Spleen (tissue), 11 donors: ENCODE measurements around the gene PDZD8. TPM values are rescaled to one million over a fixed set of nuclear protein-coding genes. Genes with fewer than 3 reads are reported as not detected.

Source experiments
- DNase-seq: peaks from one replicate; pipeline ENCODE4 v3.0.0-alpha.2; 2020
- H3K27ac ChIP-seq, 8 donors: fragments of 200-600 bp; sonication (generic) in 7 of 8; 1 replicate in 4 of 8; 2 replicates in 4 of 8; pipeline versions ENCODE4 v1.5.0 to v1.8.0; 2016 to 2021; ENCODE audit warnings: inconsistent platforms in 4 of 8, mild to moderate bottlenecking in 4 of 8, moderate library complexity in 1 of 8
- H3K27me3 ChIP-seq, 7 donors: fragments of 200-600 bp; sonication (generic) in 6 of 7; replicated peaks in 1 of 7; 1 replicate in 4 of 7; 2 replicates in 3 of 7; pipeline versions ENCODE4 v1.5.0 to v1.8.0; 2016 to 2021; ENCODE audit warnings: inconsistent platforms in 3 of 7, mild to moderate bottlenecking in 1 of 7
- H3K36me3 ChIP-seq, 6 donors: fragments of 200-600 bp; sonication (generic) in 5 of 6; 1 replicate in 4 of 6; 2 replicates in 2 of 6; pipeline versions ENCODE4 v1.5.0 to v1.8.0; 2016 to 2021; ENCODE audit warnings: inconsistent platforms in 2 of 6
- H3K4me1 ChIP-seq, 6 donors: fragments of 200-600 bp; sonication (generic) in 5 of 6; 1 replicate in 3 of 6; 2 replicates in 3 of 6; pipeline versions ENCODE4 v1.5.0 to v1.8.0; 2016 to 2021; ENCODE audit warnings: inconsistent platforms in 3 of 6
- H3K4me3 ChIP-seq, 8 donors: fragments of 200-600 bp; sonication (generic) in 7 of 8; 1 replicate in 4 of 8; 2 replicates in 4 of 8; pipeline versions ENCODE4 v1.5.0 to v1.8.0; 2016 to 2021; ENCODE audit warnings: inconsistent platforms in 4 of 8, mild to moderate bottlenecking in 4 of 8, moderate library complexity in 2 of 8
- H3K9me3 ChIP-seq, 8 donors: fragments of 200-600 bp; sonication (generic) in 7 of 8; 1 replicate in 4 of 8; 2 replicates in 4 of 8; pipeline versions ENCODE4 v1.5.0 to v1.8.0; 2016 to 2021; ENCODE audit warnings: inconsistent platforms in 4 of 8
- CTCF ChIP-seq, 11 experiments: fragments of 200-600 bp in 7 of 11; fragments of 450-650 bp in 4 of 11; sonication (generic) in 4 of 11; IDR thresholded peaks in 8 of 11; conservative IDR thresholded peaks in 3 of 11; 1 replicate in 7 of 11; 2 replicates in 4 of 11; pipeline versions ENCODE4 v1.4.0 to v1.8.0; 2016 to 2021; ENCODE audit warnings: antibody characterized with exemption in 11 of 11, inconsistent platforms in 4 of 11, mild to moderate bottlenecking in 1 of 11
- POLR2A ChIP-seq, 3 donors: fragments of 450-650 bp; IDR thresholded peaks; one replicate each; pipeline ENCODE4 v1.5.1; 2017; ENCODE audit warnings: antibody characterized with exemption in 3 of 3, mild to moderate bottlenecking in 1 of 3
- POLR2AphosphoS5 ChIP-seq, 3 donors: sonication (generic); formaldehyde crosslinking; IDR thresholded peaks; one replicate each; pipeline ENCODE4 v1.5.1; 2017; ENCODE audit warnings: antibody characterized with exemption in 3 of 3
- WGBS, 5 donors: extraction: QIAGEN DNeasy Blood & Tissue Kit in 3 of 5; methylation state at CpG; one replicate each; pipeline versions ENCODE4 v1.1.5 to v1.1.7; 2013 to 2018; 5-methylcytosine and 5-hydroxymethylcytosine counted together
- intact Hi-C: fragments of 100-400 bp; cut with DNase I; formaldehyde crosslinking; loops from one replicate; pipeline ENCODE4 v1.15.0; 2023; ENCODE audit warnings: low total_unique reads
- polyA plus RNA-seq, 3 donors: library from polyadenylated mRNA; stranded (reverse); fragments of 200-250 nt; gene quantifications; one replicate each; pipeline ENCODE4 v1.2.1, GENCODE V29; 2013
- total RNA-seq, 7 donors: library from RNA; depleted of rRNA in 3 of 7; stranded (reverse); fragments of >200 nt in 3 of 7; fragmentation: NEBNext Ultra II Directional in 4 of 7; extraction: Animal tissue kit (Norgen Biotek cat#: 25700) in 4 of 7; gene quantifications; one replicate each; pipeline versions ENCODE4 v1.1.0 to v1.2.1, GENCODE V29; 2016 to 2021
- donor health status: healthy with polysubstance abuse.
- donor health status: DM: no; HTN: no; CAD: no; lungs with moderate emphysema.
- donor health status: DM: no; HTN: no; CAD: no.
- donor health status: Bipolar disorder and iron deficiency.
- donor health status: healthy.
- donor health status: DM: no; HTN: no; CAD: no.
- donor health status: DM: yes; HTN: yes; CAD: no.

PDZD8 gene
- total and polyA plus RNA-seq, 10 donors: 0.91 to 119 (median 26.5) TPM

GRCh38 chr10:117250411-117250810 lies 124.8 kb downstream of the PDZD8 start:
- no peak overlapping the region for H3K4me3 ChIP-seq
- no peaks in the 10 kb centered on the region for H3K4me1 ChIP-seq
- H3K36me3 ChIP-seq: no peaks in the 10 kb centered on the region
- TF ChIP-seq POLR2A (IDR thresholded peaks at IDR 0.05) (no peak), CTCF (IDR thresholded peaks at IDR 0.05 in 8 of 11, conservative IDR thresholded peaks at IDR 0.05 in 3 of 11) (no peak), POLR2AphosphoS5 (IDR thresholded peaks at IDR 0.05) (no peak)
- WGBS, 5 donors: 46 to 70% (median 56%) methylated on average over 6 to 7 of the region's 7 CpGs
- H3K27ac ChIP-seq: no peak overlapping the region
- DNase-seq: no peak
- H3K27me3 ChIP-seq: peaks cover 0 to 81% (median 0%) of the 10 kb centered on the region in 7 donors
- no peaks in the 10 kb centered on the region for H3K9me3 ChIP-seq
- intact Hi-C loops: no loop called here

DNA sequence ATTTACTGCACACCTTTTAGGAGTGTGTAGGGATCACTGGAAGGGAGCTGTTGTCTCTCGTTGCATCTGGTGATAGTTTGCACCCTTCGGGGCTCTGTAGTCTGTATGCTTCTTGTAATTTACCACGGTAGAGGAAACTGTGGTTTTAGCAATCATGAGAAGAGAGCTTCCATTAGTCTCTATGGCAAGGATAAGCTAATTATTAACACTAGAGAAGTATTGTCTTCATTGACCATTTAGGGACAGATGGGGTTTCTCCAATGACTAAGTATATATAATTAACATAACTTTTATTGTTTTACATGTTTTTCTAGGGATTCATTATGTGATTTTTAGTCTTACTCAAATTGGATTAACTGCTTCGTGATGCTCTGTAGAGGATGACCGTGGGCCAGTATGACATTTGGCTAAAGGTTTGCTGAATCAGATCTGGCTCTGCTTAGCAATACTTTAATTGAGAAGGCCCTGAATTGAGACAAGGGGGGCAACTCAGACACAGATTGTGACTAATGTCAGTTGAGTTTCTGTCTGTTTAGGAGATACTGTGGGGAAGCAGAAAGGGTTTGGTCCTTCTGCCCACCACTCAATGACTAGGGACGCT lies 125.6 kb downstream of the PDZD8 start:
- DNase-seq: no peak
- TF ChIP-seq POLR2AphosphoS5 (IDR thresholded peaks at IDR 0.05) (no peak), POLR2A (IDR thresholded peaks at IDR 0.05) (no peak), CTCF (IDR thresholded peaks at IDR 0.05 in 8 of 11, conservative IDR thresholded peaks at IDR 0.05 in 3 of 11) (no peak)
- Histone ChIP-seq H3K36me3 (no peaks in the 10 kb centered on the region), H3K9me3 (no peaks in the 10 kb centered on the region), H3K27ac (no peak overlapping the region), H3K27me3 (peaks cover 0 to 81% (median 0%) of the 10 kb centered on the region in 7 donors), H3K4me3 (no peak overlapping the region), H3K4me1 (no peaks in the 10 kb centered on the region)
- 35 to 57% (median 50%) methylated on average over 6 of the region's 6 CpGs for WGBS, 5 donors
- intact Hi-C loops: no loop called here

GRCh38 chr10:117248750-117249465 lies 126.3 kb downstream of the PDZD8 start:
- Histone ChIP-seq H3K4me3 (no peak overlapping the region), H3K27ac (no peak overlapping the region), H3K36me3 (no peaks in the 10 kb centered on the region), H3K27me3 (peaks cover 0 to 83% (median 0%) of the 10 kb centered on the region in 7 donors), H3K4me1 (no peaks in the 10 kb centered on the region), H3K9me3 (no peaks in the 10 kb centered on the region)
- no peak for DNase-seq
- intact Hi-C loops: no loop called here
- WGBS, 5 donors: 29 to 33% (median 32%) methylated on average over 10 of the region's 10 CpGs
- TF ChIP-seq CTCF (IDR thresholded peaks at IDR 0.05 in 8 of 11, conservative IDR thresholded peaks at IDR 0.05 in 3 of 11): no peak
- no peak for TF ChIP-seq POLR2AphosphoS5 (IDR thresholded peaks at IDR 0.05)
- no peak for TF ChIP-seq POLR2A (IDR thresholded peaks at IDR 0.05)

GRCh38 chr10:117246997-117247671 lies 128.1 kb downstream of the PDZD8 start:
- Histone ChIP-seq H3K27ac (no peak overlapping the region), H3K36me3 (no peaks in the 10 kb centered on the region), H3K9me3 (no peaks in the 10 kb centered on the region), H3K4me3 (no peak overlapping the region), H3K4me1 (peaks cover 0 to 4% (median 0%) of the 10 kb centered on the region in 6 donors), H3K27me3 (peaks cover 0 to 86% (median 9%) of the 10 kb centered on the region in 7 donors)
- DNase-seq: no peak
- intact Hi-C loops: no loop called here
- no peak for TF ChIP-seq POLR2A (IDR thresholded peaks at IDR 0.05)
- no peak for TF ChIP-seq POLR2AphosphoS5 (IDR thresholded peaks at IDR 0.05)
- no peak for TF ChIP-seq CTCF (IDR thresholded peaks at IDR 0.05 in 8 of 11, conservative IDR thresholded peaks at IDR 0.05 in 3 of 11)
- 77 to 81% (median 80%) methylated on average over 3 of the region's 3 CpGs for WGBS, 5 donors
